IPS-20b (cell line): Measurements from ENCODE around the gene MPPED2.
A peak's percentile ranks its signal among the peaks of the same experiment; 100 is the strongest.

ENCODE experiments used
- H3K27ac ChIP-seq: one replicate; pipeline ENCODE4 v1.5.1; 2013; ENCODE audit warnings: low read length
- H3K27me3 ChIP-seq: 2 replicates; pipeline ENCODE4 v1.6.1; 2013; ENCODE audit warnings: mild to moderate bottlenecking, low read length, inconsistent platforms; ENCODE audit not compliant: insufficient read depth
- H3K36me3 ChIP-seq: 2 replicates; pipeline ENCODE4 v1.6.1; 2013; ENCODE audit warnings: low read depth, mild to moderate bottlenecking, inconsistent platforms, low read length, moderate library complexity; ENCODE audit not compliant: insufficient read depth
- H3K4me1 ChIP-seq: 2 replicates; pipeline ENCODE4 v1.6.1; 2013; ENCODE audit warnings: mild to moderate bottlenecking, control low read depth, inconsistent platforms, low read length, moderate library complexity; ENCODE audit not compliant: insufficient read depth
- H3K4me3 ChIP-seq: 2 replicates; pipeline ENCODE4 v1.5.1; 2013; ENCODE audit warnings: mild to moderate bottlenecking, low read length, inconsistent platforms
- H3K9ac ChIP-seq: 2 replicates; pipeline ENCODE4 v1.6.1; 2013; ENCODE audit warnings: low read depth, mild to moderate bottlenecking, inconsistent platforms, low read length, moderate library complexity
- H3K9me3 ChIP-seq: 2 replicates; pipeline ENCODE4 v1.6.1; 2013; ENCODE audit warnings: mild to moderate bottlenecking, low read depth, low read length, inconsistent platforms; ENCODE audit not compliant: insufficient read depth

MPPED2 gene

DNA sequence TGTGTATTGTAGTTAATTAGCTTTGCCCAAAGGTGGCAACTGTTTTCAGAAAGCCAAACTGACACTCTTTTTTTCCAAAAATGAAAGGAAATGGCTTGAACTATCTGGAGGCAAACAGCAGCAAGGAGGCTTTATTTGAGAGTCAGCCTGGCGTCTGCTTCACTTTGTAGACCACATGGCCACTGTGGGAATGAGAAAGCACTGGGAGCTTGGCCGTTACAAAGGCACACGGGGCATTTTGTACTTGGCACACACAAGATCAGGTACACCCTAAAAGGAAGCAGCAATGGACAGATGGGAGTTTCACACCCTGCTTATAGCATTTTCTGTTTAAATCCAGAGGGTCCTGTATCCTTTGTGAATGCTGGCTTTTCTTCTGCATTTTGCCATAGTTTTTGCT is 126.3 kb downstream of the MPPED2 start:
- Histone ChIP-seq H3K4me3 (no peak overlapping the region), H3K27me3 (no peaks in the 10 kb centered on the region), H3K9ac (no peak overlapping the region), H3K9me3 (no peaks in the 10 kb centered on the region), H3K27ac (no peak overlapping the region), H3K4me1 (peaks cover 28% of the 10 kb centered on the region), H3K36me3 (no peaks in the 10 kb centered on the region)

GRCh38 chr11:30459306-30459705 is 126.8 kb downstream of the MPPED2 start:
- no peaks in the 10 kb centered on the region for H3K27me3 ChIP-seq
- no peaks in the 10 kb centered on the region for H3K36me3 ChIP-seq
- H3K9me3 ChIP-seq, result no peaks in the 10 kb centered on the region
- H3K4me1 ChIP-seq, result peaks cover 34% of the 10 kb centered on the region
- no peak overlapping the region for H3K4me3 ChIP-seq
- no peak overlapping the region for H3K27ac ChIP-seq
- H3K9ac ChIP-seq, result no peak overlapping the region

- Histone ChIP-seq H3K36me3 (no peaks in the 10 kb centered on the region), H3K9me3 (no peaks in the 10 kb centered on the region), H3K4me3 (no peak overlapping the region), H3K9ac (no peak overlapping the region), H3K4me1 (peaks cover 41% of the 10 kb centered on the region), H3K27ac (no peak overlapping the region), H3K27me3 (0 out of 2 replicates have a peak, but pooled peaks cover under 1% of the 10 kb centered on the region)
Observed at GRCh38 chr11:30458541-30458940, 127.6 kb downstream of the MPPED2 start.

DNA sequence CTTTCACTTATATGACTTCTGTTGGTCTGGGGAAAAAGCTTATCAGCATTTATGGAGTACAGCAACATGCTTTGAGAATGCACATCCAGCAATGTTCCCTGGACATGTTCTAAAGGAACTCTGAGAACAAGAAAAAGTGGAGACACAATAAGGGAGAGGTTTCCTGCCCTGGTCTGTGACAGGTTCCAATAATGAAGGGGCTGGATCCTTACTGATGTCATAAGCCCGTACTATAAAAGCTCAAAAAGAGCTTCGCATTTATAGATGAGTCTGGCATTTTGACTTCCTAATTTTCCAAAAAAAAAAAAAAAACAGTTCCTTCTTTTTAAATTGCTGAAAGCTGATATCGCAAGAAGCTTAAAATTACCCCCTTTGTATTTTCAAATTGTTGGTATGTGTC is 129.1 kb downstream of the MPPED2 start:
- Histone ChIP-seq H3K4me3 (no peak overlapping the region), H3K36me3 (no peaks in the 10 kb centered on the region), H3K27me3 (peaks cover 13% of the 10 kb centered on the region; the same call in 1 of the 2 replicates), H3K4me1 (peaks cover 42% of the 10 kb centered on the region), H3K27ac (no peak overlapping the region), H3K9ac (no peak overlapping the region), H3K9me3 (no peaks in the 10 kb centered on the region)

GRCh38 chr11:30455025-30455424 is 131.1 kb downstream of the MPPED2 start:
- Histone ChIP-seq H3K9me3 (no peaks in the 10 kb centered on the region), H3K4me3 (no peak overlapping the region), H3K27me3 (peaks cover 17% of the 10 kb centered on the region), H3K4me1 (peaks cover 49% of the 10 kb centered on the region), H3K9ac (no peak overlapping the region), H3K36me3 (no peaks in the 10 kb centered on the region), H3K27ac (no peak overlapping the region)

DNA sequence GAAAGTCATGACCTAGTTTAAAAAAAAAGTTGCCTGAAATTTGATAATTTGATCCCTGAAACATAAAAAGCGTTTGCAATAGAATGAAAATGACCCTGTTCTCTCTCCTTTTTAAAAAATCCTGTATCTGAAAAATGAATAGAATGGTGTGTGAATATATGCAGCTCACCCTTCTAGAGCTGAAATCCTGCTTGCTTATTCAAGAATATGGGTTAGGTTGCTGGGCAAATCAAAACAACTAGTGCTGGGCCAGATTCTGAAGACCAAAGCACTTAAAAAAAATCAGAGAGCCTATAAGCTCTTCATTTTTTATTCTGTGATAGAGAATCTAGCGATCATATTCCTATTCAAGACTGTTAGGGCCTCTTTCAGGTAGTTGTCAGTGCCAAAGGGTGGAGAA is 131.6 kb downstream of the MPPED2 start:
- Histone ChIP-seq H3K36me3 (no peaks in the 10 kb centered on the region), H3K27me3 (peaks cover 22% of the 10 kb centered on the region), H3K4me3 (no peak overlapping the region), H3K4me1 (peaks cover 49% of the 10 kb centered on the region), H3K9ac (no peak overlapping the region), H3K9me3 (no peaks in the 10 kb centered on the region), H3K27ac (no peak overlapping the region)

DNA sequence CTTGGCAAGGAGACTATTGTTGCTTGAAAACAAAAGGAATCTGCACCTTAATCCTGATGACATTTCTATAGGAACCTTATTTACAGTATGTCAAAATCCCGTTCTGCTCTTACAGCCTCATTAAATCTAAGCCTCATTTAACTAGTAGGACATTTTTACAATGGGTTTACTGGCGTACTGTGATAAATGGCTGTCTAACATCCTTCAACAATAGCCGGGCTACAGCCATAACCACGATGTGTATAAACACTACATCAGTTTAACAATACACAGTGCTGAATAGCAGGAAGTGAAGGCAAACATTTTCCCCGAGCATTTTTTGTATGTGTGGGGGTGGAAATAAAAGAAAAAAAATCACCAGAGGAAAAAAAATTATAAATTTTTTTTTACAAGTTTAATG is 132.0 kb downstream of the MPPED2 start:
- Histone ChIP-seq H3K9ac (no peak overlapping the region), H3K4me1 (peaks cover 49% of the 10 kb centered on the region), H3K36me3 (no peaks in the 10 kb centered on the region), H3K27me3 (peaks cover 23% of the 10 kb centered on the region), H3K4me3 (no peak overlapping the region), H3K9me3 (no peaks in the 10 kb centered on the region), H3K27ac (no peak overlapping the region)

GRCh38 chr11:30453705-30454104 is 132.4 kb downstream of the MPPED2 start:
- Histone ChIP-seq H3K4me3 (peak overlapping the region; percentile 12; the same call in 1 of the 2 replicates), H3K36me3 (no peaks in the 10 kb centered on the region), H3K27me3 (peaks cover 23% of the 10 kb centered on the region), H3K4me1 (peaks cover 49% of the 10 kb centered on the region), H3K9ac (no peak overlapping the region), H3K9me3 (no peaks in the 10 kb centered on the region), H3K27ac (no peak overlapping the region)

DNA sequence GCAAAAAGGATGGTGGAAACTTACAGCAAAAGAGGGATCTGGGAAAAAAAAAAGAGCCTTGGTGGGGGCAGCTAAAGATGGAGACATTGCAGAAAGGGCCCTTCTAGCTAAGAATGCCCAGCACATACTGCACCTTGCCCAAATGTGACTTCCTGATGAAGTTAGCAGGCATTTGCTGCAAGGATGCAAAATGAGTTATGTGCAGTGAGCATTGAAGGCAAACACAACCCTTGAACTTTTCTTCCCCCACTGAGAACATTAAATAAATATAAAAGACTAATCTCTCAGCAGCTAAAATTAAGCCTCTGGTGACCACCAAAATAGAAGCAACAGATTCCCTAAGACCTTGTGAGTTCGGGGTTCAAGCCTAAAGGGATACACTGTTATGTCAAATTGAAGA is 133.3 kb downstream of the MPPED2 start:
- H3K27ac ChIP-seq, result no peak overlapping the region
- H3K9ac ChIP-seq, result no peak overlapping the region
- no peaks in the 10 kb centered on the region for H3K9me3 ChIP-seq
- H3K36me3 ChIP-seq, result no peaks in the 10 kb centered on the region
- H3K4me1 ChIP-seq, result peaks cover 49% of the 10 kb centered on the region
- H3K4me3 ChIP-seq, result no peak overlapping the region
- H3K27me3 ChIP-seq, result peaks cover 23% of the 10 kb centered on the region

DNA sequence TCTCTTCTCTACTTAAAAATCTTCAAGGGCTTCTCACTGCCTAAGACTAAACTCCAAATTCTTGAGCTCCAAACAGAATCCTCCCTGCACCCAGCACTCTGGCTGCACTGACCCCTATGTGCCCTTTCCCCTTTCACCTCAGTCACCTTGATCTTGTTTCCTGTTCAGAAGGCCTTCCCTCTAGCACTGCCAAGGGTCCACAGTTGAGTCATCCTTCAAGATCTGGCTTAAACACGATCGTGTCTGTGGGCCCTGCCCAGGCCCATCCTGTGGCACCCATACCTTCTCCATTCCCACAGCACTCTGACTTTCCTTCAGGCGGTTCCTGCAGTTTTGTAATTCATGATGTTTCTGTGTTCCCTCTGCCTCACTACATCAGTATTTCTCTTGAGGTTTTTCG is 134.0 kb downstream of the MPPED2 start:
- no peaks in the 10 kb centered on the region for H3K36me3 ChIP-seq
- H3K9me3 ChIP-seq, result no peaks in the 10 kb centered on the region
- no peak overlapping the region for H3K27ac ChIP-seq
- no peak overlapping the region for H3K4me3 ChIP-seq
- peaks cover 23% of the 10 kb centered on the region for H3K27me3 ChIP-seq
- no peak overlapping the region for H3K9ac ChIP-seq
- H3K4me1 ChIP-seq, result peaks cover 52% of the 10 kb centered on the region

DNA sequence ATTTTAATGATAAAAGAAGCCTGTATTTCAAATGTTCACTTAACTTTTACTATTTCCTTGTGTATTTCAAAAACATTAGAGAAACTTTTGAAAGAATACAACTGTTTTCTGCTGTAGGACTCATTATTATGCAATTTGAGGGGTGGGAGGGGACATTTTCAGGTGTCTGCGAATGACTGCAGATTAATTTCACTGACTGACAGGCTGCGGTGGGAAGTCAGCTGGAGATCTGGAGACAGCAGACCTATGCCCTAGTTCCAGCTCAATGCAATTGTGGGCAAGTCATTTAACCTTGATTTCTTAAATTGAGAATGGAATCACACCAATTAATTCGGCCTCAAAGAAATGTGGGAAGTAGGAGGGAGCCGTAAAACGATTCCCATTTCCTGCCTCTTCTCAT is 134.5 kb downstream of the MPPED2 start:
- H3K36me3 ChIP-seq, result no peaks in the 10 kb centered on the region
- H3K27ac ChIP-seq, result no peak overlapping the region
- no peak overlapping the region for H3K9ac ChIP-seq
- H3K4me1 ChIP-seq, result peaks cover 56% of the 10 kb centered on the region
- H3K4me3 ChIP-seq, result no peak overlapping the region
- H3K27me3 ChIP-seq, result peaks cover 23% of the 10 kb centered on the region
- no peaks in the 10 kb centered on the region for H3K9me3 ChIP-seq

- H3K9me3 ChIP-seq, result no peaks in the 10 kb centered on the region
- H3K36me3 ChIP-seq, result no peaks in the 10 kb centered on the region
- H3K27me3 ChIP-seq, result peaks cover 23% of the 10 kb centered on the region
- H3K9ac ChIP-seq, result no peak overlapping the region
- H3K4me3 ChIP-seq, result no peak overlapping the region
- no peak overlapping the region for H3K27ac ChIP-seq
- peaks cover 58% of the 10 kb centered on the region for H3K4me1 ChIP-seq
Observed at GRCh38 chr11:30451167-30451566, 135.0 kb downstream of the MPPED2 start.
